CD14-positive monocyte (primary cell): Measurements from ENCODE around the gene EPS8L3. TPM values are rescaled to one million over a fixed set of nuclear protein-coding genes. Genes with fewer than 3 reads are reported as not detected.
A peak's percentile ranks its signal among the peaks of the same experiment; 100 is the strongest.

Experiments
- DNase-seq, 3 donors: peaks; one replicate each; pipeline ENCODE4 v3.0.0-alpha.2; 2011 to 2022
- H2AFZ ChIP-seq: 2 replicates; pipeline ENCODE4 v1.6.0; 2012; ENCODE audit warnings: mild to moderate bottlenecking, low read depth, low read length, inconsistent platforms; ENCODE audit not compliant: insufficient read depth, poor library complexity, severe bottlenecking
- H3K27ac ChIP-seq, 2 donors: 1 replicate in 1 of 2; 2 replicates in 1 of 2; pipeline ENCODE4 v1.5.1; 2012 to 2013; ENCODE audit warnings: low read length in 2 of 2, control low read depth in 1 of 2, inconsistent platforms in 1 of 2, low read depth in 1 of 2, mild to moderate bottlenecking in 1 of 2
- H3K27me3 ChIP-seq, 2 donors: one replicate each; pipeline versions ENCODE4 v1.6.0 to v1.6.1; 2011 to 2013; ENCODE audit warnings: low read length in 2 of 2; ENCODE audit not compliant: control insufficient read depth in 2 of 2, insufficient read depth in 2 of 2
- H3K36me3 ChIP-seq, 2 donors: replicated peaks in 1 of 2; 1 replicate in 1 of 2; 2 replicates in 1 of 2; pipeline versions ENCODE4 v1.5.1 to v1.6.1; 2012 to 2013; ENCODE audit warnings: low read length in 2 of 2, control low read depth in 1 of 2, inconsistent platforms in 1 of 2, mild to moderate bottlenecking in 1 of 2; ENCODE audit not compliant: insufficient read depth in 2 of 2, control insufficient read depth in 1 of 2
- H3K4me1 ChIP-seq, 2 donors: 1 replicate in 1 of 2; 2 replicates in 1 of 2; pipeline versions ENCODE4 v1.5.1 to v1.6.1; 2012 to 2013; ENCODE audit warnings: low read length in 2 of 2, control low read depth in 1 of 2, inconsistent platforms in 1 of 2, mild to moderate bottlenecking in 1 of 2, moderate library complexity in 1 of 2; ENCODE audit not compliant: insufficient read depth in 2 of 2, control insufficient read depth in 1 of 2
- H3K4me2 ChIP-seq: replicated peaks from 2 replicates; pipeline ENCODE3; 2012; ENCODE audit warnings: low read length, moderate library complexity, mild to moderate bottlenecking; ENCODE audit not compliant: poor library complexity, severe bottlenecking; ENCODE audit errors: extremely low read depth
- H3K4me3 ChIP-seq, 3 experiments: fragments of 200-600 bp in 1 of 3; sonication (generic) in 1 of 3; replicated peaks in 1 of 3; 1 replicate in 2 of 3; 2 replicates in 1 of 3; pipeline ENCODE4 v1.5.1; 2011 to 2013; ENCODE audit warnings: low read length in 3 of 3, mild to moderate bottlenecking in 3 of 3, control low read depth in 2 of 3, low read depth in 2 of 3, inconsistent platforms in 1 of 3, moderate library complexity in 1 of 3
- H3K79me2 ChIP-seq: 2 replicates; pipeline ENCODE4 v1.6.0; 2012; ENCODE audit warnings: mild to moderate bottlenecking, control low read depth, inconsistent platforms, low read length, moderate library complexity; ENCODE audit not compliant: insufficient read depth
- H3K9ac ChIP-seq: 2 replicates; pipeline ENCODE4 v1.6.0; 2017; ENCODE audit warnings: low read length, mild to moderate bottlenecking; ENCODE audit not compliant: insufficient read depth, poor library complexity, severe bottlenecking
- H3K9me3 ChIP-seq, 2 donors: replicated peaks in 1 of 2; 1 replicate in 1 of 2; 2 replicates in 1 of 2; pipeline versions ENCODE4 v1.5.1 to v1.6.1; 2012 to 2013; ENCODE audit warnings: low read length in 2 of 2, control low read depth in 1 of 2; ENCODE audit not compliant: control insufficient read depth in 1 of 2, insufficient read depth in 1 of 2
- H4K20me1 ChIP-seq: 2 replicates; pipeline ENCODE4 v1.6.0; 2012; ENCODE audit warnings: mild to moderate bottlenecking, low read length, control low read depth, moderate library complexity; ENCODE audit not compliant: insufficient read depth
- H3K27ac Mint-ChIP-seq, 7 donors: one replicate each; pipeline ENCODE4 v1.8.0; 2020; ENCODE audit warnings: mild to moderate bottlenecking in 7 of 7, mixed read lengths in 7 of 7, moderate library complexity in 6 of 7, inconsistent platforms in 2 of 7
- H3K27me3 Mint-ChIP-seq, 3 donors: one replicate each; pipeline ENCODE4 v1.8.0; 2021 to 2022; ENCODE audit warnings: low read depth in 3 of 3, mild to moderate bottlenecking in 3 of 3, mixed read lengths in 3 of 3, moderate library complexity in 3 of 3, inconsistent platforms in 1 of 3
- H3K36me3 Mint-ChIP-seq, 2 donors: one replicate each; pipeline ENCODE4 v1.8.0; 2020; ENCODE audit warnings: mixed read lengths in 2 of 2, inconsistent platforms in 1 of 2, mild to moderate bottlenecking in 1 of 2
- H3K4me1 Mint-ChIP-seq: one replicate; pipeline ENCODE4 v1.8.0; 2020; ENCODE audit warnings: mild to moderate bottlenecking, mixed read lengths
- H3K4me3 Mint-ChIP-seq, 2 donors: one replicate each; pipeline ENCODE4 v1.8.0; 2020; ENCODE audit warnings: mild to moderate bottlenecking in 2 of 2, mixed read lengths in 2 of 2, moderate library complexity in 1 of 2
- H3K9me3 Mint-ChIP-seq, 7 donors: one replicate each; pipeline ENCODE4 v1.8.0; 2020 to 2022; ENCODE audit warnings: mixed read lengths in 7 of 7, mild to moderate bottlenecking in 6 of 7, moderate library complexity in 6 of 7, inconsistent platforms in 2 of 7
- CTCF ChIP-seq: fragments of 200-600 bp; IDR thresholded peaks from one replicate; pipeline ENCODE4 v1.8.0; 2022; ENCODE audit warnings: antibody characterized with exemption, mild to moderate bottlenecking
- WGBS: methylation state at CpG from one replicate; pipeline ENCODE4 v1.1.5; 2013; ENCODE audit warnings: missing lambda C conversion rate; ENCODE audit not compliant: insufficient coverage; 5-methylcytosine and 5-hydroxymethylcytosine counted together
- intact Hi-C, 2 donors: fragments of 100-400 bp; cut with micrococcal nuclease; formaldehyde crosslinking; loops; one replicate each; pipeline versions ENCODE4 v1.15.0 to v1.15.1; 2023
- polyA plus RNA-seq, 3 donors: library from polyadenylated mRNA; depleted of rRNA in 1 of 3; unstranded in 2 of 3; stranded (reverse) in 1 of 3; fragments of 300-500 nt in 2 of 3; fragments of >200 nt in 1 of 3; fragmentation: Illumina TruSeq in 2 of 3; gene quantifications; 1 replicate in 2 of 3; 2 replicates in 1 of 3; pipeline ENCODE4 v1.2.3, GENCODE V29; 2012 to 2021

EPS8L3 gene
- polyA plus RNA-seq, 3 donors = not detected

- Histone ChIP-seq H3K9me3 (no peaks in the 10 kb centered on the region), H4K20me1 (no peaks in the 10 kb centered on the region), H3K79me2 (no peaks in the 10 kb centered on the region), H3K4me3 (no peak overlapping the region), H3K9ac (no peak overlapping the region), H3K27me3 (no peaks in the 10 kb centered on the region), H3K36me3 (no peaks in the 10 kb centered on the region), H2AFZ (no peak overlapping the region), H3K27ac (no peak overlapping the region), H3K4me1 (peaks cover 50 to 66% of the 10 kb centered on the region in 2 donors), H3K4me2 (no peak overlapping the region)
- peak; percentile 15 to 37 (median 32) for DNase-seq
- Mint-ChIP-seq H3K27ac (peak overlapping the region in 4 of 7 donors; percentile 15 to 64 (median 50)), H3K9me3 (no peaks in the 10 kb centered on the region), H3K4me3 (no peak overlapping the region), H3K27me3 (peaks cover 6 to 15% (median 14%) of the 10 kb centered on the region in 3 donors), H3K36me3 (peaks cover 0 to 2% of the 10 kb centered on the region in 2 donors), H3K4me1 (peaks cover 62% of the 10 kb centered on the region)
- TF ChIP-seq CTCF = no peak
- 51% methylated on average over 12 of the region's 18 CpGs for WGBS
- intact Hi-C loops = loop anchor here in 1 of 2 donors (5.0 kb wide), 1 partner anchor 35 kb away; no protein-coding TSS in a partner anchor
These were observed 28.5 kb upstream of the EPS8L3 start for GRCh38 chr1:109792056-109792831.

GRCh38 chr1:109791495-109792043 lies 27.8 kb upstream of the EPS8L3 start:
- H3K79me2 ChIP-seq = no peaks in the 10 kb centered on the region
- intact Hi-C loops = loop anchor here in 1 of 2 donors (5.0 kb wide), 1 partner anchor 36 kb away; no protein-coding TSS in a partner anchor
- no peak overlapping the region for H3K9ac ChIP-seq
- no peaks in the 10 kb centered on the region for H3K9me3 ChIP-seq
- TF ChIP-seq CTCF = no peak
- H3K36me3 ChIP-seq = no peaks in the 10 kb centered on the region
- Mint-ChIP-seq H3K27me3 (peaks cover 4 to 15% (median 14%) of the 10 kb centered on the region in 3 donors), H3K4me3 (no peak overlapping the region), H3K36me3 (peaks cover 0 to 2% of the 10 kb centered on the region in 2 donors), H3K4me1 (peaks cover 57% of the 10 kb centered on the region), H3K27ac (peak overlapping the region in 4 of 7 donors; percentile 33 to 86 (median 62)), H3K9me3 (no peaks in the 10 kb centered on the region)
- DNase-seq = no peak
- H3K4me1 ChIP-seq = peaks cover 49 to 61% of the 10 kb centered on the region in 2 donors
- 83% methylated on average over 6 of the region's 9 CpGs for WGBS
- H3K27ac ChIP-seq = no peak overlapping the region
- no peaks in the 10 kb centered on the region for H4K20me1 ChIP-seq
- no peaks in the 10 kb centered on the region for H3K27me3 ChIP-seq
- no peak overlapping the region for H3K4me3 ChIP-seq
- H2AFZ ChIP-seq = no peak overlapping the region
- no peak overlapping the region for H3K4me2 ChIP-seq
